Measurements from ENCODE around the gene LARP1.
A peak's percentile ranks its signal among the peaks of the same experiment; 100 is the strongest.
"Not testable (repeated sequence)": the region's sequence is repeated elsewhere in the genome, so short reads cannot be mapped to it uniquely, and the experiment has no call there.

The LARP1 gene

GRCh38 chr5:154734370-154735248 lies 20.6 kb upstream of the LARP1 start:
- no peak for DNase-seq (ENCODE audit: low spot score)

GRCh38 chr5:154735362-154735761 lies 19.8 kb upstream of the LARP1 start:
- DNase-seq (ENCODE audit: low spot score): not testable (repeated sequence)

DNA sequence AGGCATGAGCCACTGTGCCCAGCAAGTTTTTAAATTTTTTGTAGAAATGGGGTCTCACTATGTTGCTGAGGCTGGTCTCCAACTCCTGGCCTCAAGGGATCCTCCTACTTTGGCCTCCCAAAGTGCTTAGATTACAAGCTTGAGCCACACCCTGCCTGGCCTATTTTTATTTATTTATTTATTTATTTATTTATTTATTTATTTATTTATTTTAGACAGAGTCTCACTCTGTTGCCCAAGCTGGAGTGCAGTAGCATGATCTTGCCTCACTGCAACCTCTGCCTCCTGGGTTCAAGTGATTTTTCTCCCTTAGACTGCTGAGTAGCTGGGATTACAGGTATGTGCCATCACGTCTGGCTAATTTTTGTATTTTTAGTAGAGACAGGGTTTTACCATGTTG lies 18.8 kb upstream of the LARP1 start:
- not testable (repeated sequence) for DNase-seq (ENCODE audit: low spot score)

- no peak for DNase-seq (ENCODE audit: low spot score)
Observed at GRCh38 chr5:154737667-154738320, 17.4 kb upstream of the LARP1 start.

DNA sequence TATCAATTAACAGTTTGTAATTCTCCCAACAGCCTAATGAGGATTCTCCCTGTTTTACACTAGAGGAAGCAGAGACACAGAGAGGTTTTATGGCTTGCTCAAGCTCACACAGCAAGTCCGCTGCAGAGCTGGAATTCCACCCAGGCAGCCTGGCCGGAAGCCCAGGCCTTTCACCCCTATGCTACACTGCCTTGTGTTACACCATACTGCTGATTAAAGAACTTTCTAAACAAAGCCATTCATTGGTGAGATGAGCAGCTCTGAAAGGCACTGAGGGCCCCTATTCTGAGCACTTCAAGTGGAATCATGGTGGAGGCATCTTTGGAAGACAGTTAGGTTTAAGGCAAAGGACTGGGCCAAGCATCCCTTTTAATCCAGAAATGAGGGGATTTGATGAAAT lies 14.7 kb upstream of the LARP1 start:
- no peak for DNase-seq (ENCODE audit: low spot score)

DNA sequence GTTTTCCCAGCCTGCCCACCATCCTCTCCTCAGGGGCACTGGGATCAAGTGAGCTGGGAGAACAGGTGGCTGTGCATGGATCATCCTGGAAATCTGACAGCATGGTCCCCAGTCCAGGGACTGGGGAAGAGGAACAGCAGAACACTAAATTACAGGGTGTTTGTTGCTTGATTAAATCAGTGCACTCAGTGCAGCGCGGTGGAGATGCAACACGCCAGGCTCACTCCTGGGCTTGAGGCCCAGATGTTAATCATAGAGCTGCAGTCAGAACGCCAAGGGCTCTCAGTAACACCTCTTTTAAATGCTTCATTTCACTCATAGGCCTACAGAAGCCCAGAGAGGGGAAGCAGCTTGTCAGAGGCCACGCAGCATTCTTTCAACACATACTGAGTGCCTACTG lies 14.2 kb upstream of the LARP1 start:
- no peak for DNase-seq (ENCODE audit: low spot score)

- DNase-seq (ENCODE audit: low spot score): no peak
Observed at GRCh38 chr5:154741415-154741814, 13.8 kb upstream of the LARP1 start.

DNA sequence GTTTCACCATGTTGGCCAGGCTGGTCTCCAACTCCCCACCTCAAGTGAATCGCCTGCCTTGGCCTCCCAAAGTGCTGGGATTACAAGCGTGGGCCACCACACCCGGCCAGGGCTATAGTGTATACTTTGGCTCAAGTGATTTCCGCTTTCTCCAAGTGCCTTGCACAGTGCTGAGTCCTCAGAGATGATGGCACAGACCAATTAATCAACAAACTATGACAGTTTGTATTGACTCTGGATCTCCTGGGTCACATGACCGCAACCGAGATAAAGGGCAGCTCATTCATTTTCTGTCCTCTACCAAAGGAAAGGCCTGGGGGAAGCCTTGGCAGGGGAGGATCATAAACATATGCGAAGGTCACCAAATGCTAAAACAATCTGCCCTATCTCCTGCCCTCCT lies 11.4 kb upstream of the LARP1 start:
- no peak for DNase-seq (ENCODE audit: low spot score)

DNA sequence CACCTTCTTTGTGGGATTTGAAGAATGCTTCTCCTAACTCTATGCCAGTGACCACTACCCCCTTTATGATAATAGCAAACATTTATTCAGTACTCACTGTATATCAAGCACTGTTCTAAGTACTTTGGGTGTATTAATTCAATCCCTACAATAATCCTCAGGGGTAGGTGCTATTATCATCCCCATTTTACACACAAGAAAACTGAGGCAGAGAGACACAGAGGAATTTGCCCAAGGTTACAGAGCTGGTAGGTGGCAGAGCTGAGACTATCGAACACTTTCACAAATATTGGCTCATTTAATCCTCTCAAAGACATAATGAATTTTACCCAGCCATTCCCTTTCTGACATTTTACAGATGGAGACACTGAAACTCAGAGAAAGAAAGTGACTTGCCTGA lies 9.8 kb upstream of the LARP1 start:
- no peak for DNase-seq (ENCODE audit: low spot score)

DNA sequence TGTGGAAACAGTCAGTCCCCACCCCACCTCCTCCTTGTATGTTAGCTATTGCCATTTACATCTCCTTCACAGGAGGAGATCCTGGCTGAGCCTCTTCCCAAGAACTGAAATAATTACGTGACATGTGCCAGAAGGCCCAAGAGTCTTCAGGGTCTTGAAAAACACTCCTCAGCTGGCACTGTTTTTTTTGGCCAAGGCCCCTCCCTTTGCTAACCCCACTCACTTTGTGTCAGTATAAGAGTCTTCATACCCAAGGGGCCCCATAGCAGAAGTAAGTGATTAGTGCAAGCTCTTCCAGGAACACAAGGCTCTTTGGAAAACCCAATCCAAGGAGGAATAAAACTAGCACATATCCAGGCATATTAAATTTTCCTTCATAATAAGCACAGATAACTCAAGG lies 5.7 kb upstream of the LARP1 start:
- no peak for DNase-seq (ENCODE audit: low spot score)

DNA sequence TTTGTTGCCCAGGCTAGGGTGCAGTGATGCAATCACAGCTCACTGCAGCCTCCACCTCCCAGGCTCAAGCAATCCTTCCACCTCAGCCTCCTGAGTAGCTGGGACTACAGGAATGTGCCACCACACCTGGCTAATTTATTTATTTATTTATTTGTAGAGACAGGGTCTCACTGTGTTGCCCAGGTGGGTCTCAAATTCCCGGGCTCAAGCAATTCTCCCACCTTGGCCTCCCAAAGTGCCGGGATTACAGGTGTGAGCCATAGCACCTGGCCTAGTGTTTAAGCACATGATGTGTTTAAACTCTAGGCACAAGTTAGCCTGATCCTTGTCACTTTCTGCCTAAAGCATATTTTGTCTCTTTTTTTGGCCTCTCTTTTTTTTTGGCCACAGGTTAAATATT lies 4.5 kb upstream of the LARP1 start:
- not testable (repeated sequence) for DNase-seq (ENCODE audit: low spot score)

DNA sequence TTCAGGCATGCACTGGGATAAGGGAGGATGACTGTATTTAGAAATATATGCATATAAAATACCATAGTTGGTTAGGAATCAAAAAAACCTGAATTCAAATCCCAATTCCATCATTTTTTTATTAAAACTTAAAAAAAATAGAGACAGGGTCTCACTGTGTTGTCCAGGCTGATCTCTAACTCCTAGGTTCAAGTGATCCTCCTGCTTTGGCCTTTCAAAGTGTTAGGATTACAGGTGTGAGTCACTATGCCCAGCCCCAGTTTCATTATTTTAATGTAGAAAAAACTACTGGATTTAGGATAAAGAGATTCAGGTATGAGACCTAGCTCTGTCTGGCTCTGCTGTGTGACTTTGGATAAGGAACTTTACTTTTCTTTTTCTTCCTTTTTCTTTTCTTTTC lies 3.3 kb upstream of the LARP1 start:
- no peak for DNase-seq (ENCODE audit: low spot score)

GRCh38 chr5:154753792-154754191 lies 1.4 kb upstream of the LARP1 start:
- no peak for DNase-seq (ENCODE audit: low spot score)

DNA sequence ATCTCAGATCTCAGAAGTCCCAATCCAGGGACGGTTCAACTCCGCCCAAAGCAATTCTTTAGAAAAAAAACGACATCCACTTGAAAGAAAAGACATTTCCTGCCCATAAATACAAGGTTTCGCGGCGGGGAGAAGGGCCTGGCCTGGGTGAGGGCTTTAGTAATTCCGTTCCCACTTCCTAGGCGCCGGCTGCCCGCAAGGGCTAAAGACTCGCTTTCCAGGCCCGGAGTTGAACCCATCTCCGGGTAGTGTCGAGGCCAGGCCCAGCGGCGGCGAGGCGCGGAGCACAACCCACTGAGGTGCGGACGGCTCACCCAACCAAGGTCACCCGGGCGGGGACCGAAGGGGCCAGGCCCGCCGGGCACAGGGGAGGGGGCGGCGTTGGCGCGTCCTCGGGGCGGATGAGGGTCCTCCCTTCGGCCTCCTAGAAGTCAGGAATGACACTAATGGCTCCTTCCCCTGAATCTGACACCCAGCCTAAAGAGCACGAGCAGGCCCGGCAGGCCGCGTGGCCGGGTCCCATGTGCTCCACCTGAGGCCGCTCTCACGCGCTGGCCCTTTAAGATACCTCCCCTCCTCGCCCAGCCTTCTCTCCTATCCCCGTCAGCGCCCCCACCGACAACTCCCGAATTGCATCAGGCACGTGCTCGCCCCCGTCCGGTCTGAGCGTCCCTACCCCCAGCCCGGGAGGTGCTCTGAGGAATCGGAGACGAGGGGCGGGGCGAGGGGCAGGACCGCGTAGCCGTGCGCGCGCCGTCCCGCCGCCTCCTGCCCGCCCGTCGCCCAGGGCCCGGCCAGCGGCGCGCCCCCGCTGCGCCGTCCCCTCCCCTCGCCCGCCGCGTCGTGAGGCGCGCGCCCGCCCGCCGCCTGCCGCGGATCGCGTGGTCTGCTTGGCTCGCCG lies 467 bp upstream of the LARP1 start:
- DNase-seq (ENCODE audit: low spot score): peak; percentile 98

DNA sequence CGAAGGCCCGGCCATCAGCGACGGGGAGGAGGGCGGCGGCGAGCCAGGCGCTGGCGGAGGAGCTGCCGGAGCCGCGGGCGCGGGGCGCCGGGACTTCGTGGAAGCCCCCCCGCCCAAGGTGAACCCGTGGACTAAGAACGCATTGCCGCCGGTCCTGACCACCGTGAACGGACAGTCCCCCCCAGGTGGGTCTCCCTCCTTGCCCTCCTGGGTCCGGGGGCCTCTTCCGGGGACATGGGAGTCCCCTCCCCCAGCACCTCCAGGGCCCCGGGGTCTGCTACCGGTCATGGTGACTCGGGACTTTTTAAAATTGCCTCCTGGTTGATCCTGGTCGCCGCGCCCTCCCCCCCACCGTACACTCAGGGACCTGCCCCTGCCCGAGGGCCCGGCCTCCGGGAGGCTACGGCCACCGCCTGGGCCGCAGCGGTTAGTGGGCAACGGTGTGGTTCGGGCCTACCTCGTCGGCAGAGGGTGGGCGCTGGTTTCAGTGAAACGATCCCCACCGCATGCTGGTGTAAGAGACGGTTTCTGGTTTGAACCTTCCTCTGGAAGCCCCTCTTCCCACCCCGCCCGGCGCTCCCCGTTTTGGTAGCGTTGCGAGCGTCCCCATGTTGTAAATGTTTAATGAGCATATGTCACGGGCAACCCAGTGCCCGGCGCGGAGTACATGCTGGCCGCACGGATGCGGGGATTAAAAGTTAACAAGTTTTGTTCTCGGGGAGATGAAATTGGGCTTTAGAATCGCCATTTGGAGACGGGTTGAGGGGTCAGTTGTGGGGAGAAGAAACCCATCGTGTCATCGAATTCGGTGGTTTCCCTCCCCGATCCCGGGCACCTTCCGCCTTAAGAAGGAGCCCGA lies 1.1 kb downstream of the LARP1 start:
- peak; percentile 29 for DNase-seq (ENCODE audit: low spot score)

DNA sequence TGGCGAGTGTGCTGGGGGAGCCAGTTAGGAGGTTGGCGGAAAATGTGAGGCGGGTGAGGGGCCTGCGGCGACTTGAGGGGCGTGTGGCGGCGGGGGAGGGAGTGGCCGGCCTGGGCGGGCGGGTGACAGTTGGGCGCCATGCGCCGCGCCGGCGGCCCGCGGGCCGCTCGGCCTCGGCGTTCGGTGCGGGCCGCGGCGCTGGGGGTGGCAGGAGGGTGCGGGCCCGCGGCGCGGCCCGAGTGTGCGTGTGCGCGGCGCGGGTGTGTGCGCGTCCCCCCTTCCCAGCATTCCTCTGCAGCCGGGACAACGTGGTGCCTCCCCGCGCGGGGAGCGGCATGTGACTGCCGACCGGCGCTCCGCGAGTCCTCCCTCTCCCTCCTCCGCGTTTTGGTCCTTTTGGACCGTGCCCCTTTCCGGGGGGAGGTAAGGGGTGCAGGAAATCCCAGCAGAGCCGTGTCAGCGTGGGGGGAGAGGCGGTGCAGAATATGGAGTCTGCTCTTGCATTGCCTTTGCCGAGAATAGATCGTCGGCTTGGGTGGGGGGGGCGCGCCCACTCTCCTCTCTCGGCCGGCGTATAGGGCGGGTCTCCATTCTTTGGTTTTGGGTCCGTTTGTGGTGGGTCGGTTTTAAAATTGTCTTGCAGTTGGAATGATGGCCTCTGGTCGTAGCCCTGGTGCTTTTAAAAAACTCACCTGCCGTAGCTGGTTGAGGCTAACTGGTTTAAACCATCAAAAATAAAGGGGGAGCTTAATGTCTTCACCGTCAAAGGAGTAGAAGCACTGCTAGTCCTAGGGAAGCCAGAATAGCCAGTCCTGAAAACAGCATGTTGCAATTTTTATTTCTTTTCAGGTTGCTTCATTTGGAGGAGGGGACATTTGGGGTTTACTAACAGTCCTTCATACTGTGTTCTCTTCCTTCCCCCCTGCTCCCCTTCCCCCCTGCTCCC lies 2.0 kb downstream of the LARP1 start:
- peak; percentile 40 for DNase-seq (ENCODE audit: low spot score)

DNA sequence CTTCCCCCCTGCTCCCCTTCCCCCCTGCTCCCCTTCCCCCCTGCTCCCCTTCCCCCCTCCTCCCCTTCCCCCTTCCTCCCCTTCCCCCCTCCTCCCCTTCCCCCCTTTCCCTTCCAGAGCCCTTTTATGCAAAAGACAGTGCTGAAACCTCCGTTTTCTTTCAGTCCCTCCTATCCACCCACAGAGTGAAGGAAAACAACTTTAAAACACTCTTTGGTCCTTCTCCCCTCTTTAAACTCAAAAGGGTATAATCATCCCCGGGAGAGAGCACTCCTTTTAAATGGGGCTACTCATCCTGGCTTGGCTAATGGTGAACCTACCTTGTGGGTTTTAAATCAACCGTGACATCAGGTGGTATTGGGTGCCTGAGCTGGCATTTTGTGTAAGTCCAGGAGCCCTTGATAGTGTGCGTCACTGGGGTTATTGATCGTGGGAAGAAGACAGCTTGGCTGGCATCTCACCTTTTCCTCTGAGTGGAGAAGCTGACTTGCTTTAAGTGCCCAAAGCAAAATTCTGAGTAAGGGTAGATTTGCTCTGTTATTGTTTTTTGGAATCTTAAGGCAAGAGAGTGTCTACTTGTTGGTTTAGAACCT lies 2.7 kb downstream of the LARP1 start:
- no peak for DNase-seq (ENCODE audit: low spot score)

GRCh38 chr5:154758493-154758892 lies 3.3 kb downstream of the LARP1 start:
- DNase-seq (ENCODE audit: low spot score): no peak

- no peak for DNase-seq (ENCODE audit: low spot score)
Observed at GRCh38 chr5:154758977-154759376, 3.8 kb downstream of the LARP1 start.

DNA sequence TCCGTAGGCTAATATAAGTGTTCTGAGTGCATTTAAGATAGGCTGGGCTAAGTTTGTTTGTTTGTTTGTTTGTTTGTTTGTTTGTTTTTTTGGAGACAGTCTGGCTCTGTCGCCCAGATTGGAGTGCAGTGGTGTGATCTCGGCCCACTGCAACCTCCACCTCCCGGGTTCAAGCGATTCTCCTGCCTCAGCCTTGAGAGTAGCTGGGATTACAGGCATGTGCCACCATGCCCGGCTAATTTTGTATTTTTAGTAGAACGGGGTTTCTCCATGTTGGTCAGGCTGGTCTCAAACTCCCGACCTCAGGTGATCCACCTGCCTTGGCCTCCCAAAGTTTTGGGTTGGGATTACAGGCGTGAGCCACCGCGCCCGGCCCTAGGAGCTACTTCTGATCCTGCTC lies 4.7 kb downstream of the LARP1 start:
- DNase-seq (ENCODE audit: low spot score): not testable (repeated sequence)
